Cardiac muscle cell (in vitro differentiated cells and primary cell): ENCODE data around the gene CPNE4. TPM values are rescaled to one million over a fixed set of nuclear protein-coding genes. Genes with fewer than 3 reads are reported as not detected.
"Not testable (repeated sequence)": the region's sequence is repeated elsewhere in the genome, so short reads cannot be mapped to it uniquely, and the experiment has no call there.

Source experiments
- DNase-seq, 2 donors: peaks; one replicate each; pipeline versions ENCODE4 v3.0.0 to v3.0.0-alpha.2; 2010 to 2017; ENCODE audit warnings: low read depth in 1 of 2, low spot score in 1 of 2
- H3K27ac ChIP-seq: fragments of 200-600 bp; sonication (generic); 2 replicates; pipeline ENCODE4 v1.5.1; 2016
- H3K27me3 ChIP-seq: fragments of 200-600 bp; sonication (generic); 2 replicates; pipeline ENCODE4 v1.6.0; 2016; ENCODE audit warnings: control low read depth
- H3K36me3 ChIP-seq: fragments of 200-600 bp; sonication (generic); 2 replicates; pipeline ENCODE4 v1.5.1; 2016; ENCODE audit warnings: control low read depth
- H3K4me1 ChIP-seq: fragments of 200-600 bp; sonication (generic); 2 replicates; pipeline ENCODE4 v1.8.1; 2017; ENCODE audit warnings: low read depth, mild to moderate bottlenecking, mixed run types
- H3K4me3 ChIP-seq: fragments of 200-600 bp; sonication (generic); 2 replicates; pipeline ENCODE4 v1.5.1; 2016; ENCODE audit warnings: mild to moderate bottlenecking
- H3K9me3 ChIP-seq: fragments of 200-600 bp; sonication (generic); 2 replicates; pipeline ENCODE4 v1.5.1; 2017; ENCODE audit warnings: low read depth, mild to moderate bottlenecking, control low read depth
- polyA plus RNA-seq: library from polyadenylated mRNA; unstranded; fragments of >200 nt; fragmentation: Nextera tagmentation; extraction: Ambion mirVana; gene quantifications from 2 replicates; pipeline ENCODE4 v1.2.1, GENCODE V29; 2016
- total RNA-seq: library from RNA; depleted of rRNA; stranded (reverse); fragments of >200 nt; gene quantifications from 2 replicates; pipeline ENCODE4 v1.2.3, GENCODE V29; 2016
- TF ChIP-seq, protein P1 (sequence below): IDR thresholded peaks from 2 replicates; pipeline ENCODE4 v1.5.1; 2012; ENCODE audit warnings: low read depth, mild to moderate bottlenecking, low read length

The CPNE4 gene
- total and polyA plus RNA-seq, 2 experiments from 2014 or later: 3.3 to 7.6 TPM

- peaks cover 44% of the 10 kb centered on the region for H3K36me3 ChIP-seq
Observed at GRCh38 chr3:131491775-131492174, 543.0 kb downstream of the CPNE4 start.

GRCh38 chr3:131491084-131491483 lies 543.7 kb downstream of the CPNE4 start:
- Histone ChIP-seq H3K27ac (no peak overlapping the region), H3K27me3 (no peaks in the 10 kb centered on the region), H3K9me3 (no peaks in the 10 kb centered on the region), H3K36me3 (peaks cover 44% of the 10 kb centered on the region), H3K4me3 (no peak overlapping the region), H3K4me1 (no peaks in the 10 kb centered on the region)
- no peak for DNase-seq
- TF ChIP-seq, protein P1, sequence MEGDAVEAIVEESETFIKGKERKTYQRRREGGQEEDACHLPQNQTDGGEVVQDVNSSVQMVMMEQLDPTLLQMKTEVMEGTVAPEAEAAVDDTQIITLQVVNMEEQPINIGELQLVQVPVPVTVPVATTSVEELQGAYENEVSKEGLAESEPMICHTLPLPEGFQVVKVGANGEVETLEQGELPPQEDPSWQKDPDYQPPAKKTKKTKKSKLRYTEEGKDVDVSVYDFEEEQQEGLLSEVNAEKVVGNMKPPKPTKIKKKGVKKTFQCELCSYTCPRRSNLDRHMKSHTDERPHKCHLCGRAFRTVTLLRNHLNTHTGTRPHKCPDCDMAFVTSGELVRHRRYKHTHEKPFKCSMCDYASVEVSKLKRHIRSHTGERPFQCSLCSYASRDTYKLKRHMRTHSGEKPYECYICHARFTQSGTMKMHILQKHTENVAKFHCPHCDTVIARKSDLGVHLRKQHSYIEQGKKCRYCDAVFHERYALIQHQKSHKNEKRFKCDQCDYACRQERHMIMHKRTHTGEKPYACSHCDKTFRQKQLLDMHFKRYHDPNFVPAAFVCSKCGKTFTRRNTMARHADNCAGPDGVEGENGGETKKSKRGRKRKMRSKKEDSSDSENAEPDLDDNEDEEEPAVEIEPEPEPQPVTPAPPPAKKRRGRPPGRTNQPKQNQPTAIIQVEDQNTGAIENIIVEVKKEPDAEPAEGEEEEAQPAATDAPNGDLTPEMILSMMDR: no peak

More at GRCh38 chr3:131491775-131492174, 543.0 kb downstream of the CPNE4 start:
- Histone ChIP-seq H3K4me1 (no peaks in the 10 kb centered on the region), H3K4me3 (no peak overlapping the region), H3K9me3 (no peaks in the 10 kb centered on the region), H3K27me3 (no peaks in the 10 kb centered on the region), H3K27ac (no peak overlapping the region)
- DNase-seq: no peak
- TF ChIP-seq, protein P1: no peak

- not testable (repeated sequence) for H3K9me3 ChIP-seq, DNase-seq, H3K27me3 ChIP-seq, H3K4me3 ChIP-seq, H3K4me1 ChIP-seq, H3K27ac ChIP-seq
- peaks cover 26% of the 10 kb centered on the region for H3K36me3 ChIP-seq
Observed at GRCh38 chr3:131486545-131486944, 548.3 kb downstream of the CPNE4 start.

DNA sequence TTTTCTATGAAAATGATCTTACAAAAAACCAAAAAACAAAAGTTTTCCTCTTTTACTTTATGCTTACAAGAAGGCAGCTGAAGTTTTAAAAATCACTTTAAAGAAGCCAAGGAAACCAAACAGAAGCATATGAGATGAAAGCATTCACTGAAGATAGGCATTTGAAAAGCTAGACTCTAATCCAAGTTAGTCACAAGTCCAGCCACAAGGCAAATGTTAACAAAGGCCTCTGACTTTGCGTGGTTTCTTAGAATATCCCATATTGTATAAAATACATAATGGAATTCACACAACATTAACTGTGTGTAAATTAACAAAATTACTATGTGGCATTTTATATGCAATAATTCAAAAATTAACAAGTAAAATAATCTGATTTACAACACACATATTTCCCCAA lies 549.7 kb downstream of the CPNE4 start:
- H3K27me3 ChIP-seq: no peaks in the 10 kb centered on the region
- no peaks in the 10 kb centered on the region for H3K9me3 ChIP-seq
- DNase-seq: no peak
- peaks cover 22% of the 10 kb centered on the region for H3K36me3 ChIP-seq
- TF ChIP-seq, protein P1: no peak
- no peak overlapping the region for H3K4me3 ChIP-seq
- no peak overlapping the region for H3K27ac ChIP-seq
- no peaks in the 10 kb centered on the region for H3K4me1 ChIP-seq

GRCh38 chr3:131484496-131485111 lies 550.2 kb downstream of the CPNE4 start:
- TF ChIP-seq, protein P1: no peak
- Histone ChIP-seq H3K4me1 (no peaks in the 10 kb centered on the region), H3K27ac (no peak overlapping the region), H3K4me3 (no peak overlapping the region), H3K9me3 (no peaks in the 10 kb centered on the region), H3K27me3 (no peaks in the 10 kb centered on the region), H3K36me3 (peaks cover 21% of the 10 kb centered on the region)
- no peak for DNase-seq
